ENCODE measurements around the gene CLTRN. TPM values are rescaled to one million over a fixed set of nuclear protein-coding genes. Genes with fewer than 3 reads are reported as not detected.
"Not testable (repeated sequence)": the region's sequence is repeated elsewhere in the genome, so short reads cannot be mapped to it uniquely, and the experiment has no call there.

The CLTRN gene, protein sequence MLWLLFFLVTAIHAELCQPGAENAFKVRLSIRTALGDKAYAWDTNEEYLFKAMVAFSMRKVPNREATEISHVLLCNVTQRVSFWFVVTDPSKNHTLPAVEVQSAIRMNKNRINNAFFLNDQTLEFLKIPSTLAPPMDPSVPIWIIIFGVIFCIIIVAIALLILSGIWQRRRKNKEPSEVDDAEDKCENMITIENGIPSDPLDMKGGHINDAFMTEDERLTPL
- 0.16 TPM in 1 of 2 replicates, not detected in the other for total RNA-seq

DNA sequence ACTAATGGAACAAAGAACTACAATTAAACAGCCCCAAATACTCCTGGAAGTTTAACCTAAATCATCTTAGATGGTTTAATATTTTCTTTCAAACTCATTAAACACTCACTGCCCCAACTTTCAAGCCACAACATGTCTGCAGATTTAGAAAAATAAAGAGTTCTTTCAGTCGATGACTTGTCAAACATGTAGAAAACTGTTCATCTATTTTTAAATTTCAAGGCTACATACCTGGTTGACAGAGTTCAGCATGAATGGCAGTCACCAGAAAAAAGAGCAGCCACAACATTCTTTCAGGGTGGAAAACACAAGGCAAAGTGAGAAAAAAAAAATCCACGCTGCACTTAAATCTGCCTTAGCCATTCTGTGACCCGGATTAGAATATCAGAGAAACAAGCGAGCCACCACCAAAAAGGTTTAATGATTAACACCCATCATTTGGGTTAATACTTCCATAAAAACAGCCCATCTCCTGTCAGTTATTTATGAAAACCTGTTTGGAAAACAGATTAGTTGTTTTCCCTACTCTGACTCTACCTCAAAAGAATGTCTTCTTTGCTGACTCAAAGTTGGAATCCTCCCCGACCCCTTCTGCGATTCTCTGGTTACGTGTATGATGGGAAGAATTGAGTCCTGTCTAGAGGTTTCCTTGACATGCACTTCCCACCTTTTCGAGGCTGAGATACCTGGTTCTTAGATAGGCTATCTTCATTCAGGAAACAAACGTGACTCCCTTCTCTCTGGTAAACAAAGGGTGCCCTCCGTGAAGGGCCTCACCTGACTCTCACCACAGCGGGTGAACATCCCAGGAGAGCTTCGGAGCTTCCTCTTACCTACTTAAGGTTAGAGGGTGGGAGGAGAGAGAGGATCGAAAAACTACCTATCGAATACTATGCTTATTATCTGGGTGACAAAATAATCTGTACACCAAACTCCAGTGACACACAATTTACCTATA is at the start of gene CLTRN:
TSS of gene CLTRN (minus strand) at position 319 of the 958 bp plus-strand sequence. CDS start at position 289, 30 bp downstream.
- intact Hi-C loops (cut with micrococcal nuclease): no loop called here

DNA sequence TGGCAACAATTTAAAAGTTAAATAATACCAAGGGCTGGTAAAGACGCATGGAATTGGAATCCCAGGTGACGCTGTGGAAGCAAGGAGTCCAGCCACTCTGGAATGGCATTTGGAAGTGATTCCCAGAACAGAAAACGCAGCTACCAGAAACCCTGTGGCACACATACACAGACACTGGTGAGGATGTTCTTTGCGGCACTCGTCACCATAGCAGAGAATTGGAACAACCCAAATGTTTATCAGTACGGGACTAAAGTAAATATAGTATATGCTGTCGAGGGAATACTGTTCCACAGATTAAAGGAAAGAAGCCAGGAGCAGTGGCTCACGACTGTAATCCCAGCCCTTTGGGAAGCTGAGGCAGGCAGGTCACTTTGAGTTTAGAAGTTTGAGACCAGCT is 39.7 kb upstream of the CLTRN start:
- intact Hi-C loops (cut with micrococcal nuclease): not testable (repeated sequence)

DNA sequence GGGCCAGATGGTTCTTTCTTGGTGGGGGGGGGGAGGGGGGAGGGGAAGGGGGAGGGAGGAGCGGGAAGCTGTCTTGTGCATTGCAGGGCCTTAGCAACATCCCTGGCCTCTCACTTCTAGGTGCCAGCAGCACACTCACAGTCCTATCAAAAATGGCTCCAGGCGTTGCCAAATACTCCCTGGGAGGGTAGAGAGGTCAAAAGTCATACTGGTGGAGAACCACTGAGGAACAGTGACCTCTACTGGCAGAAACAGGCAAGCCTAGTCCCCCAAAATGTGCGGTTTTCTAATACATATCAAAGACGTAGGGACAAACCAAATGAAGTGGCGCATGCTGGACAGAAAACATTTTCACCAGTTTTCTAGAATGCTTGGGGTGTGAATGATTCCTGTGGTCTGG is 39.2 kb upstream of the CLTRN start:
- intact Hi-C loops (cut with micrococcal nuclease): not testable (repeated sequence)

DNA sequence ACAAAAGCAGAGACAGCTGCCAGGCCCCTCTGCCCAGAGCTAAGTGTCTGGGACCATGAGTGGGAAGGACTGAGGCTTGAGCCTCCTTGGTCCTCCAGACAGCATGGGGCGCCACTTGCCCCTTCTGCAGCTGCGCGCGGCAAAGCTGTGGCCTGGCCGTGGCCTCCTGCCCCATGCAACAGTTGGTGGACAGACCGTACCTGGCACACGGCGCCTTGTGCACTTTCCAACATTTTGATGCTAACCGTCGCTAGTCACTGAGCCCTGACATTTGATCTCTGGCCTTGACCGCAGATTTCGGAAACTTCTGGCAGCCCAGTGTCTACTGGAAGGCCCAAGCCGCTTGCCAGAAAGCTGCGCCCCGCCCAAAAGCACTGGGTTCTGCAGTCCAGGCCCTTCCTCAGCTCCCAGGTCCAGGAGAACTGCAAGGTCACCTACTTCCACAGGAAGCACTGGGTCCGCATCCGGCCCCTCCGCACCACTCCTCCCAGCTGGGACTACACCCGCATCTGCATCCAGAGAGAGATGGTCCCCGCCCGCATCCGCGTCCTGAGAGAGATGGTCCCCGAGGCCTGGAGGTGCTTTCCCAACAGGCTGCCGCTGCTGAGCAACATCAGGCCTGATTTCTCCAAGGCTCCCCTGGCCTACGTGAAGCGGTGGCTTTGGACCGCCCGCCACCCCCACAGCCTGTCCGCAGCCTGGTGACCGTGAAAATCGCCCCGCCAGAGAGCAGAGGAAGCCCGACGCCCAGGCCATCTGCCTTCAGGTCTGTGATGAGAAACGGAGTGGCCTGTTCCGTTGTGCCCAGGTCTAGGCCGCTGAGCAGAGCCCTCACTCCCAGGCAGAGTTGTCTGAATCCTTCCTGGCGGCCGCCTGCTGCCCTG is 38.1 kb upstream of the CLTRN start:
- intact Hi-C loops (cut with micrococcal nuclease): no loop called here

DNA sequence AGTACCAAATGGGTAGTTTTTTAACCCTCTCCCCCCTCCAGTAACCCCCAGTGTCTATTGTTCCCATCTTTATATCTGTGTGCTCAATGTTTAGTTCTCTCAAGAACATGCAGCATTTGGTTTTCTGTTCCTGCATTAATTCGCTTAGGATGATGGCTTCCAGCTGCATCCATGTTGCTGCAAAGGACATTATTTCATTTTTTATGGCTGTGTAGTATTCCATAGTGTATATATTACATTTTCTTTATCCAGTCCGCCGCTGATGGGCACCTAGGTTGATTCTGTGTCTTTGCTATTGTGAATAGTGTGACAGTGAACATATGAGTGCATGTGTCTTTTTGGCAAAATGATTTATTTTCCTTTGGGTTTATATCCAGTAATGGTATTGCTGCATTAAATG is 31.9 kb upstream of the CLTRN start:
- intact Hi-C loops (cut with micrococcal nuclease): no loop called here

DNA sequence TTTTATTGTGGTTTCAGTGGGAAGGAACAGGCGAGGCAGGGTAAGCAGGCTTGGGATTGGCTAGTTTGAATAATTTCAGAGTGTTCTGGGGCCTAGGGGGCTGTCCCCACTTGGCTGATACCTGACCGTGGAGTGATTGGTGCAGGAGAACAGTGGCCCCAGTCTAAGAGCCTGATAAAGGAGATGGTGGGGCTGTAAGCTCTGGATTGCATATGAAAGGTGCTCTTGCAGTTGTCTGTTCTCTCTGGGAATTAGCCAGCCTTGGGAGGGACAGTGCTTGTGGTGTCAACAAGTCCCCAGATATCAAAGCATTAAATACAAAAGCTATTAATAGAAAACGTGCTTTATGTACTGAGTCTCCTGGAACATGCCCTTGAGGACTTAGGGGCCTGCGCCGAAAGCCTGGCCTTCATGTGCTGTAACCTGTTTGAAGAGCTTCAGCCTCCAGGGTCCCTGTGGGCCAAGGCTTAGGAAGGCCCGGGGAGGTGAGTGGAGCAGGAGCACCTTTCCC is 30.4 kb upstream of the CLTRN start:
- intact Hi-C loops (cut with micrococcal nuclease): no loop called here

DNA sequence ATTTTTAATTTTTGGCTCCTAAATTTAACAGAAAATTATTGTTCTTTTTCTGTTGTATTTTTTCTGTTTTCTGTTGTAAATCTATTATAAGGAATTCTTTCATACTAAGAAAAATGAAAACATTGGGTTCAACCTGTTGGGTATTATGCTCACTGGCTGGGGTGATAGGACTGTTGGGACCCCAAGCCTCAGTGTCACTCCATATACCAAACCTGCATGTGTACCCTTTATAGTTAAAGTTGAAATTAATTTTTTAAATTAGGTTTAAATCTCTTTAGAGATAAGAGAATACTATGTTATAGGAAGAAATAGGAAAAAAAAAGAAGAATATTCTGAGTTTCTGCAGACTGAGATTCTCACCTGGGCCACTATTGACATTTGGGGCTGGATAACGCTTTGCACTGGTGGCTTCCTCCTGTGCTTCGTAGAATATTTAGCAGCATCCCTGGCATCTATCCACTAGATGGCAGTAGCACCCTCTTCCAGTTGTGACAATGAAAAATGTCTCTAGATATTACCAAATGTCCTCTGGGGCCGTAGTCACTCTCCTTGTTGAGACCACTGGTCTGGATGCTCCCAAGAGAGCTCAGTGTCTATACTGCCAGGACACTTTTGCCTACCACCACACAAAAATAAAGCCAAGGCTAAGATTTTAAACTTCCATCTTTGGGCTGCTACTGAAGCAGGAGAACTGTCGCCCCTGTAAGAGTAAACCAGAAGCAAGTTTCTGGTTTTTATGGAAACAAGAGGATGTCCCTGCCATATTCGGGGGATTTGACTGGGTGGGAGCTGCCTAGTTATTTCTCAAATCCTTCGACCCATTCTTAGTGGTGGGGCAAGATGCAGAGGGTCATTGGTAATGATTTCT is 22.4 kb upstream of the CLTRN start:
- intact Hi-C loops (cut with micrococcal nuclease): loop anchor here (1.0 to 10.0 kb wide), 3 partner anchors 74 to 758 kb away; partner anchors contain the start of gene ZRSR2

DNA sequence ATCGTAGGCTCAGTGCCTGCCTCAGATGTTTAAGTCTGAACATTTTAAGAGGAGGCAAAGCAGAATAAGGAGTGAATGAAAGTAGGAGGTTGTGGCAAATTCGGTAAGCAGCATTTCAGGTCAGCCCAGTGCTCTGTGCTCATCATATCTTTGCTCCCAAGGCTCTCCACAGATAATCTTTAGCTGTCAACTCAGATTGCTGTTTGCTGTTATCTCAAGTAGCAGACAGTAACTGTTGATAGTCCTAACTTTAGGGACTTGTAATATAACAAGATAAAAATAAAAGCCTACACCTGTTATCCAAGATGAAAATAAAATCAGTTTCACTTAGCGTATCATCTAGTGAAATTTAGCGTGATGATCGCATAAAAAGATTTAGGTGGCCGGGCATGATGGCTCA is 18.6 kb upstream of the CLTRN start:
- intact Hi-C loops (cut with micrococcal nuclease): loop anchor here (10.0 kb wide), 1 partner anchor 762 kb away; no protein-coding TSS in a partner anchor

DNA sequence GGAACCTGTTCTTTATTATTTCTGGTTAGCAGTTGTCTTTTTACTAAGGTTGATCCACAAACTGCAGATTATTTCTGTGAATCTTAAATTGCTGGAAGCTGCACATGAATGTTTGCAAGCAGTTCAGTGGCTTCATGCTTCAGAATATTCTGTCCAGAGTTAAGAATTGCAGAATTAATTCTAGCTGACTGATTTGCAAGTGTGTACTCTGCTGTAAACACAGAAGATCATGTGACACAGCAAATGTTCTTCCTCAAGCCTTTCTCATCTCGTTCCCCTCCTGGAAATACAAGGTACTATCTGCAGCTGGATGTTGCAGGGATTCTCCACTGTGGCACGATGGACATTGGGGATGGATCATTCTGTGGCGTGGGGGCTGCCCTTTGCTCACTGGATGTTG is 16.8 kb upstream of the CLTRN start:
- intact Hi-C loops (cut with micrococcal nuclease): loop anchor here (10.0 kb wide), 1 partner anchor 763 kb away; no protein-coding TSS in a partner anchor

DNA sequence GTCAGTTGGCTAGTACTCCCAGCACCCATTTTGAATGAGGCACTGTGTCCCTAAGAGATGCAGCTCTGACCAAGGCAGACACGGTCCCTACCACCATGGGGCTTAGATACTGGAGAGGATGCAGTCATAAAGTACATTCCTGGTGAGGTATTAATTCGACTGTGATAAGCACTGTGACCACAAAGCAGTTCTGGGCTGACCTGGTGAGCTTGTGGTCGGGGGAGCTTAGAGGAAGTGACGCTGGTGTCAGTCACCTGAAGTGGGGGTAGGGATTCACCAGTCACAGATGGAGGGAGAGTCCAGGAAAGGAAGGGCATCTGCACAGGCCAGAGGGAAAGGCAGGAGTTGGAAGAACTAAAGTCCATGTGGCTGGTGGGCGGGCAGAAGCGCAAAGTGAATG is 15.8 kb upstream of the CLTRN start:
- intact Hi-C loops (cut with micrococcal nuclease): loop anchor here (10.0 kb wide), 1 partner anchor 764 kb away; no protein-coding TSS in a partner anchor

DNA sequence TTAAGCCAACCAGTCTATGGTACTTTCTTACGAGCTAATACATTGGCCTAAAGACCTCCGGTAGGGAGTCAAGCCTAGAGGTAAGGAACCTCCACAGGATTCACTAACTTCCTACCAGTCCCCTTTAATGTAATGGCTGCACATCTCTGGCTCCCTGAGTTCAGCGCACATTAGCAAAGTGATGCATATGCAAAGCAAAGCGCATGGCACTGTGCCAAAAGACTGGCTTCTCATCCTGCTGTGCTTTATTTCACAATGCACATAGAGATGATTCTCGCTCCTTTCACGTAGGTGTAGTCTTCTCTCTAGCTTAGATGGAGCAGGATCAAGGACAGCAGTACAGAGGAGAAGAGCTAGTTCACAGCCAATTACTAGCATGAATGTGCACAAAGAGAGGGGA is 14.6 kb upstream of the CLTRN start:
- intact Hi-C loops (cut with micrococcal nuclease): loop anchor here (10.0 kb wide), 2 partner anchors 184 to 1036 kb away; partner anchors contain the start of genes CTPS2, PIR and SYAP1

DNA sequence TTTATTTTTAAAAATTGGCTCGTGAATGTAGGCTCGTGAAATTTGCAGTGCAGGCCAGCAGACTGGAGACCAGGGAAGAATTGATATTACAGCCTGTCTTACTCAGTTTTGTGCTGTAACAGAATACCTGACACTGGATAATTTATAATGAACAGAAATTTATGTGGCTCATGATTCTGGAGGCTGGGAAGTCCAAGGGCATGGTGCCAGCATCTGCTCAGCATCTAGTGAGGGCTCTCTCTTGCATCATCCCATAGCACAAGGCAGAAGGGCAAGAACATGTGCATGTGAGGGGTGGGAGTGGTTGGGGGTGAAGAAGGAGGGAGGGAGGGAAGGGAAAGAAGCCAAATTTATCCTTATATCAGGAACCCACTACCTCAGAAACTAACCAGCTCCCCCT is 13.7 kb upstream of the CLTRN start:
- intact Hi-C loops (cut with micrococcal nuclease): loop anchor here (10.0 kb wide), 2 partner anchors 184 to 1036 kb away; partner anchors contain the start of genes CTPS2, PIR and SYAP1

DNA sequence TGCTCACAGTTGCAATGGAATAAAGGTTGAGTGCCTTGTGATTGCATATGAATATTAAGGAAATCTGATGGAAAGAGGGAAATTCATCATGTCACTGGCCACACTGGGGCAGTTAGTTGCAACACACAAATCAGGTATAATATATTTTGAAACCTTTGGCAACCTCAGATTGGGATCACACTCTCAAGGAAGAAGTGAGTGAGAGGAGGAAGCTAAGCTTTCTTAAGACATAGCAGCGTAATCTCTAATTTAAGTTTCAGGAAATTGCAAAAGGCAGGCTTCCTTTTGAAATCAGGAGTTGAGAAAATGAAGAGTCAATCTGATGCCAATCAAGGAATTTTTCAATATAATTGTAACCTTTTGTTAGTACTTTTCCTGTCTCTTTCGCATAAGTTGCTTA is 12.3 kb upstream of the CLTRN start:
- intact Hi-C loops (cut with micrococcal nuclease): loop anchor here (10.0 kb wide), 2 partner anchors 182 to 1038 kb away; partner anchors contain the start of genes CTPS2, PIR and SYAP1

DNA sequence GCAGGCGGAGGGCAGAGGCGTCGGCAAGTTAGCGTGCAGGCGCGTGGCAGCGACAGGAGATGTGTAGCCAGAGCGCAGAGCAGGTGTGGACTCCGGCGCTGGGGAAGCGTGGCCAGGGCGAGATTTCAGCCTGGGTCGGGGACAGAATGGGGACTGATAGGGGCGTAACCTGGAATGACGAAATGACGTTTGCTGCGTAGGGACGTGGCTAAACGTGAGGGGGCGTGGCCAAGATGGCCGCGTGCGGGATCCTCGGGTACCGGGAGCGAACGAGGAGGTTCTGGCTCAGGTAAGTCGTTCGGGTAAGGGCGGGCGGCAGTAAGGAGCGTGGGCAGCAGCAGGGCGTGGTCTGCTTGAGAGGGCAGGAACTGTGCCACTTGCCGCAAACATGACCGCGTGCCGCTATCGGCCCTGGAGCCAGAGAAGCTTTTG is 10.9 kb upstream of the CLTRN start:
- intact Hi-C loops (cut with micrococcal nuclease): loop anchor here (1.0 to 10.0 kb wide), 9 partner anchors 63 to 1111 kb away; partner anchors contain the start of genes AP1S2, CA5B, CTPS2 and FANCB

DNA sequence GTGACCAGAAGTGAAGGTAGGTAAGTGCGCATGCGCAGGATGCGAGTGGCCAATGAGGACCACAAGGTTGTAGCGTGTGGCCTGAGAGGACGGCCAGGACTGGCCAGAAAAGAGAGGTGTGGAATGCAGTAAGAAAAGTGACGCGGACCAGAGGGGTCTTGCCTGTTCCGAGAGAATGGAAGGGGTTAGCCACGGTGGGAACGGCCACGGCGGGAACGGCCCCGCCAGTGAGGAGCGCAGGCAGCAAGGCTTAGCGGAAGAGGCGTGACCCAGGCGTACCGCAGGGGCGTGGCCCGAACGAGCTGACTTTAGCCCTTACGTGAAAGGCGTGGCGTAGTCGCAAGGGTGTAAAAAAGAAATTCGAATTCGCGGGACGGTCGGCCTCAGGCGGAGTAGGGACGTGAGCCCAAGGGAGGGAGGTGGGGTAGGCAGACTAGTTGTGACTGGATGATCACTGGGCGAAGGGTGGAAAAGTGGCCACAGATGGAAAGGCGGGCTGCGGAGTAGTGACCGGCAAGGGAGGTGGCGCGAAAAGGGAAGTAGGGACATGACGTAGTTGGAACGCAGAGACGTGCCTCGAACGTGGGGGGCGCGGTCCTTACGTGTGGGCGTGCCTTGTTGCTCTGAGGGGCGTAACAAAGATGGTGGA is 10.4 kb upstream of the CLTRN start:
- intact Hi-C loops (cut with micrococcal nuclease): loop anchor here (1.0 to 10.0 kb wide), 9 partner anchors 63 to 1112 kb away; partner anchors contain the start of genes AP1S2, CA5B, CTPS2 and FANCB

DNA sequence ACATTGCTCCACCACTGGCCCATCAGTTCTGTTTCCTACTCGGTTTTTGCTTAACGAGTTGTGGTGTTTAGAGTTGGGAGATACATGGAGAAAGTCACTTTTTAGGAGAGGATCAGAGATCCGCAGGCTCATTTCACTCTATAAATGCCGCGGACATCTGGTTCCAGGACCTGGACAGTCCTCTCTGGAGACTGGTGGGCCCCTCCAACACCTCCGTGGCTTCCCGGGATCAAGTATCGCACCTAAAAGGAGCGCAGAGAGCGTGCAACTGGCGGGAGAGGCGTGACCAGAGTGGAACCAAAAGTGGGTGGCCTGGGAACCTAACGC is 9.9 kb upstream of the CLTRN start:
- intact Hi-C loops (cut with micrococcal nuclease): loop anchor here (2.0 to 10.0 kb wide), 4 partner anchors 180 to 1112 kb away; partner anchors contain the start of genes CTPS2, FANCB, MOSPD2 and PIR

DNA sequence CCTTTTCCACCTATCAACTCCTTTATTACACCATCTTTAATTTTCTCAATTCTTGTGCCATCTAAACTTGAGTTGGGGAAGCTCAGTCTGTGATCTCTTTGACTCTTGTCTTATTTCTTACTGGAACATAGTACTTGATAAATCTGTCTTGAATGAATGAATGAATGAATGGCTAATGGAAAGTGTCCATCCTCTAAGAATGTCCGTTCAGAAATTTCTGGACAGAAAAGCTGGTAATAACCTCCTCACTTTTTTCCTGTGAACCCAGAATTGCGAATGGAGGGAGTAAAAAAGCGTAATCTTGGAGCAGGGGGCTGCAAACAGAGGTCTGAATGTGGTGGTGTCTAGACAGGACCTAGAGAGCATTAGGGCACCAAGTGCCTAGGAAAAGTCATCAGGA is 9.4 kb upstream of the CLTRN start:
- intact Hi-C loops (cut with micrococcal nuclease): loop anchor here (2.0 to 10.0 kb wide), 4 partner anchors 179 to 1113 kb away; partner anchors contain the start of genes CTPS2, FANCB, MOSPD2 and PIR

DNA sequence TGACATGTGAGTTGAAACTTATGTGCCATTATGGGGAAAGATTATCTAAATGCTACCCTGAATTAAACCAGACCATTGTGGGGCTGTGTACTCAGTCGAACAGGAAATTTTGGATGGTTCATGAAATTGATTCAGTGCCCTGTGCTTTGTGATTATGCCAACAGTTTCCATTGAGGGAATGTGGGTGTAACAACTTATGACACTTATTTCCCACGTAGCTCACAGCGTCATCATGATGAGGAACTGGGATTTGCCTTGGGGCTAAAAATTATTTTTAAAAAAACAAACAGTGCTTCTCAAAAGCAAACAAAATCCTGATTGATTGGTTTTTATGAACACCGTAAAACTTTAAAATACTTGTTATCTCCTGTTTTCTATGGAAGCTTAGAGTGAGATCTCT is 8.3 kb upstream of the CLTRN start:
- intact Hi-C loops (cut with micrococcal nuclease): loop anchor here (10.0 kb wide), 2 partner anchors 178 to 1042 kb away; partner anchors contain the start of genes CTPS2, PIR and SYAP1

DNA sequence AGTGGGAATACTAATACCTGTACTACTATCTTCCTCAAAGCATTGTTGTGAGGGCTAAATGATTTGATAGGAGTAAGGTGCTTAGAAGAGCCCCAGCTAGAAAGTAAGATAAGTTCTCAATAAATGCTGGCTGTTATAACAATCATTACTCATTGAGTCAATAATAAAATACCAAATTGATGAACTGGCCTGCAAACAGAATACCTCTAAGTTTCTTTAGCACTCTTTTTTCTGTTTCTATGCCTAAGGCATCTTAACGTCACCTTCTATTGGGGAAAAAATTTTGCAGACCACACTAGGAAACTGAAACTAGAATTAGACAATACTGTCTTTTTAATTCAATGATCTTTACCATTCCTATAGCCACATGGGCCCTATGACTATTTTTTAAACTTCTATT is 1.2 kb downstream of the CLTRN start:
- intact Hi-C loops (cut with micrococcal nuclease): no loop called here

Data from T-helper 2 cell treated with Interferon-gamma antibody and Interleukin-4, amounts not matched to agents 100 ng/mL and 5 ng/mL, for 36 hours (primary cell).